ENCODE data around the gene ITGB4. TPM values are rescaled to one million over a fixed set of nuclear protein-coding genes. Genes with fewer than 3 reads are reported as not detected.

Gene ITGB4
- total and polyA plus RNA-seq, 10 of the 15 experiments (the other 5 are each of a cell fraction or from before 2014, with no cell fraction given), result 0.06 to 1.6 (median 0.27) TPM; not detected in 2

GRCh38 chr17:75774471-75774990, 53.3 kb downstream of the ITGB4 start:
- Histone ChIP-seq H4K20me1 (ENCODE audit: control insufficient read depth, insufficient read depth) (peaks cover 10% of the 10 kb centered on the region), H3K36me3 (ENCODE audit: control insufficient read depth in 2 of 2, insufficient read depth in 2 of 2, low read length in 1 of 2) (peaks cover 0 to 18% of the 10 kb centered on the region in 2 experiments), H3K4me3 (no peak overlapping the region), H3K4me2 (ENCODE audit: control insufficient read depth, insufficient read depth) (no peak overlapping the region), H3K27me3 (replicated peaks in 1 of 2; ENCODE audit: control insufficient read depth in 2 of 2, insufficient read depth in 2 of 2, low read length in 1 of 2) (no peaks in the 10 kb centered on the region), H3K9me3 (replicated peaks; ENCODE audit: control insufficient read depth, insufficient read depth, low read length) (no peaks in the 10 kb centered on the region), H3K9ac (ENCODE audit: control insufficient read depth, insufficient read depth, low read length) (no peak overlapping the region), H3K79me2 (ENCODE audit: control insufficient read depth, insufficient read depth, low read length) (peaks cover 29% of the 10 kb centered on the region), H2AFZ (ENCODE audit: control insufficient read depth, low read depth, low read length) (no peak overlapping the region), H3K4me1 (ENCODE audit: control insufficient read depth, insufficient read depth, low read length) (no peaks in the 10 kb centered on the region; the same call in 1 of the 2 replicates), H3K27ac (ENCODE audit: control insufficient read depth, insufficient read depth) (no peak overlapping the region)
- ATAC-seq, result peak; percentile 1; the same call in 1 of the 3 replicates
- BruUV-seq (replicated peaks), result no TSS peak
- no peak for DNase-seq (ENCODE audit: low read depth, low spot score)
- POLR2A ChIA-PET, result interaction anchor here (1.2 to 5.3 kb wide), 3 partner anchors 9 to 21 kb away, joined by 3 to 40 read pairs (median 5); partner anchors contain the start of gene GALK1
- RAD21 ChIA-PET (ENCODE audit: unreplicated experiment), result no interaction called here
- intact Hi-C loops (cut with micrococcal nuclease; ENCODE audit: unreplicated experiment) (no loop called here), in situ Hi-C loops (cut with MboI) (no loop called here)
- SMC1A ChIA-PET (ENCODE audit: uncharacterized antibody, unreplicated experiment), result no interaction called here
- 98% methylated on average over 4 of the region's 4 CpGs for WGBS (ENCODE audit: insufficient coverage, insufficient replicate concordance, low lambda C conversion rate, missing lambda C conversion rate)
- CTCF ChIA-PET, result interaction anchor here (1.0 to 5.4 kb wide), 4 partner anchors 9 to 87 kb away, joined by 4 to 32 read pairs (median 18); partner anchors contain the start of gene GALK1
- TF ChIP-seq SMAD5 (IDR thresholded peaks at IDR 0.05; ENCODE audit: low read depth) (0 out of 2 replicates have a peak, but pooled peaks have one; percentile 3), CREB1 (IDR thresholded peaks at IDR 0.05; ENCODE audit: low read depth) (no peak), IKZF1 (conservative IDR thresholded peaks at IDR 0.05) (no peak), RBBP5 (conservative IDR thresholded peaks at IDR 0.05) (no peak), STAT3 (IDR thresholded peaks at IDR 0.05; ENCODE audit: low read depth, low read length) (no peak), NFIC (IDR thresholded peaks at IDR 0.05; ENCODE audit: low read depth, low read length) (peak; percentile 2; the same call in 1 of the 2 replicates)
- no peak for FAIRE-seq
